Parathyroid adenoma (tissue), 2 donors: Measurements from ENCODE around the gene GABRR3.

Experiments
- H2AFZ ChIP-seq: fragments of 300-600 bp; sonication (generic); one replicate; pipeline ENCODE4 v1.7.0; 2017; ENCODE audit warnings: antibody characterized with exemption, mild to moderate bottlenecking
- H3K27ac ChIP-seq: fragments of 300-600 bp; sonication (generic); one replicate; pipeline ENCODE4 v1.7.0; 2017
- H3K27me3 ChIP-seq: fragments of 300-600 bp; sonication (generic); one replicate; pipeline ENCODE4 v1.7.0; 2017; ENCODE audit warnings: low read length; ENCODE audit not compliant: control insufficient read depth, insufficient read depth
- H3K36me3 ChIP-seq: fragments of 300-600 bp; sonication (generic); one replicate; pipeline ENCODE4 v1.7.0; 2017; ENCODE audit warnings: low read length; ENCODE audit not compliant: control insufficient read depth, insufficient read depth
- H3K4me1 ChIP-seq: fragments of 300-600 bp; sonication (generic); one replicate; pipeline ENCODE4 v1.7.0; 2017; ENCODE audit warnings: control low read depth
- H3K4me2 ChIP-seq: fragments of 300-600 bp; sonication (generic); one replicate; pipeline ENCODE4 v1.7.0; 2017; ENCODE audit warnings: low read length
- H3K4me3 ChIP-seq: fragments of 300-600 bp; sonication (generic); one replicate; pipeline ENCODE4 v1.7.0; 2017; ENCODE audit warnings: low read depth, low read length
- H3K79me2 ChIP-seq: fragments of 300-600 bp; sonication (generic); one replicate; pipeline ENCODE4 v1.7.0; 2017; ENCODE audit warnings: control low read depth
- H3K9ac ChIP-seq: fragments of 300-600 bp; sonication (generic); one replicate; pipeline ENCODE4 v1.7.0; 2017; ENCODE audit warnings: mild to moderate bottlenecking
- H3K9me3 ChIP-seq: fragments of 300-600 bp; sonication (generic); one replicate; pipeline ENCODE4 v1.7.0; 2017; ENCODE audit warnings: low read length; ENCODE audit not compliant: control insufficient read depth
- TF ChIP-seq, protein P1 (sequence below): fragments of 300-600 bp; sonication (generic); IDR thresholded peaks from one replicate; pipeline ENCODE4 v1.7.0; 2017; ENCODE audit warnings: antibody characterized with exemption, mild to moderate bottlenecking
- donor health status: primary hyperparathyroidism.

The GABRR3 gene

DNA sequence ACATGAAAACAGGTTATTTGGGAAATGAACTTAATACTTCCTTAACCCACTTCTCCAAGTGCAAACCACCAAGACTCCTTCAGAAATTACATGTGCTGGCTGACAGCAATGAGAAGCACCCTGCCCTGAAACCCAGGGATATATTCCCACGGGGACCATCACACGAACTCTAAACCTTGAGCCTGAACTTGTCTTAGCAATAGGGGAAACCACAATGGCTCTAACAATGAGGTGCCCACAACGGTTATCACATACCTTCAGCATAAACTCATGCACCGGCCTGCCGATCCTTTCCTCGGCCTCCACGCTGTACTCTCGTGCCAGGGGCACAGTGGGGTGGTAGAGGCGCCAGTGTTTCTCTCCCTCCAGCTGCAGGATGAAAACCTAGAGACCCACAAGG is 76.3 kb downstream of the GABRR3 start:
- no peak overlapping the region for H3K4me2 ChIP-seq
- no peaks in the 10 kb centered on the region for H3K4me1 ChIP-seq
- no peaks in the 10 kb centered on the region for H3K27me3 ChIP-seq
- H3K9me3 ChIP-seq = no peaks in the 10 kb centered on the region
- H2AFZ ChIP-seq = no peak overlapping the region
- no peaks in the 10 kb centered on the region for H3K36me3 ChIP-seq
- H3K27ac ChIP-seq = no peak overlapping the region
- H3K9ac ChIP-seq = no peak overlapping the region
- no peak overlapping the region for H3K4me3 ChIP-seq
- TF ChIP-seq, protein P1, sequence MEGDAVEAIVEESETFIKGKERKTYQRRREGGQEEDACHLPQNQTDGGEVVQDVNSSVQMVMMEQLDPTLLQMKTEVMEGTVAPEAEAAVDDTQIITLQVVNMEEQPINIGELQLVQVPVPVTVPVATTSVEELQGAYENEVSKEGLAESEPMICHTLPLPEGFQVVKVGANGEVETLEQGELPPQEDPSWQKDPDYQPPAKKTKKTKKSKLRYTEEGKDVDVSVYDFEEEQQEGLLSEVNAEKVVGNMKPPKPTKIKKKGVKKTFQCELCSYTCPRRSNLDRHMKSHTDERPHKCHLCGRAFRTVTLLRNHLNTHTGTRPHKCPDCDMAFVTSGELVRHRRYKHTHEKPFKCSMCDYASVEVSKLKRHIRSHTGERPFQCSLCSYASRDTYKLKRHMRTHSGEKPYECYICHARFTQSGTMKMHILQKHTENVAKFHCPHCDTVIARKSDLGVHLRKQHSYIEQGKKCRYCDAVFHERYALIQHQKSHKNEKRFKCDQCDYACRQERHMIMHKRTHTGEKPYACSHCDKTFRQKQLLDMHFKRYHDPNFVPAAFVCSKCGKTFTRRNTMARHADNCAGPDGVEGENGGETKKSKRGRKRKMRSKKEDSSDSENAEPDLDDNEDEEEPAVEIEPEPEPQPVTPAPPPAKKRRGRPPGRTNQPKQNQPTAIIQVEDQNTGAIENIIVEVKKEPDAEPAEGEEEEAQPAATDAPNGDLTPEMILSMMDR = no peak
- H3K79me2 ChIP-seq = no peaks in the 10 kb centered on the region

GRCh38 chr3:97958396-97958795 is 76.7 kb downstream of the GABRR3 start:
- H2AFZ ChIP-seq = no peak overlapping the region
- no peaks in the 10 kb centered on the region for H3K79me2 ChIP-seq
- H3K27ac ChIP-seq = no peak overlapping the region

DNA sequence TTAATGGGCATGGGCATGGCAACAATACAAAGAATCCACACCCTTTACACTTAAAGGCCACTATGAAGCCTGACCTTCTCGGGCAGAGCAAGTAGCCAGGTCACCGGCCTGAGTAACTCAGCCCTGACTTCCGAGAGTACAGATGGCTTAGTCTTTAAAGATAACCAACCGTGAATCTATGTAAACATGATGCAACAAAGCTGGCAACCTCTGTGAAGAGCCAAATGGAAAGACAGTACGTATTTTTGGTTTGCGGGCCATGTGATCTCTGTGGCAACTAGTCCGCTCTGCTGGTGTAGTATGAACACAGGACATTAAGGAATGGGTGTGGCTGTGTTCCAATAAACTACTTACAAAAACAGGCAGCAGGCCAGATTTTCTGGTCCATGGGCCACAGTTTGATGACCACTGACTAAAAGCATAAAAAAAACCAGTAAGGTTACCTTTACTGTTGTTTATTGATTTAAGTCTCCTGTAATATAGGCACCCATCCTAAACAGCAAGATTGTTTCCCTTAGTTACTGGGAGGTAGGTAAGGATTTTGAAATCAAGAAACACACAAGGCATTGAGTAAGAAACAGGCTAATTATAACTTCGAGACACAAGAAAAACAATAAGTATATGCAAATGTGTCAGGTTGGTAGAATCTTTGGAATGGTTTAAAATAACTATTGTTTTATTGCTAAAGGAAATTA is 77.4 kb downstream of the GABRR3 start:
- H3K36me3 ChIP-seq = no peaks in the 10 kb centered on the region
- H3K9me3 ChIP-seq = no peaks in the 10 kb centered on the region
- no peak overlapping the region for H3K4me3 ChIP-seq
- no peak overlapping the region for H3K9ac ChIP-seq
- H3K27ac ChIP-seq = no peak overlapping the region
- H2AFZ ChIP-seq = no peak overlapping the region
- H3K79me2 ChIP-seq = no peaks in the 10 kb centered on the region
- no peak overlapping the region for H3K4me2 ChIP-seq
- H3K27me3 ChIP-seq = no peaks in the 10 kb centered on the region
- TF ChIP-seq, protein P1 = no peak
- no peaks in the 10 kb centered on the region for H3K4me1 ChIP-seq

More at GRCh38 chr3:97958396-97958795, 76.7 kb downstream of the GABRR3 start:
- Histone ChIP-seq H3K27me3 (no peaks in the 10 kb centered on the region), H3K4me2 (no peak overlapping the region), H3K9me3 (no peaks in the 10 kb centered on the region), H3K36me3 (no peaks in the 10 kb centered on the region), H3K9ac (no peak overlapping the region), H3K4me1 (no peaks in the 10 kb centered on the region), H3K4me3 (no peak overlapping the region)
- TF ChIP-seq, protein P1 = no peak

- H2AFZ ChIP-seq = no peak overlapping the region
- H3K4me3 ChIP-seq = no peak overlapping the region
- H3K9me3 ChIP-seq = no peaks in the 10 kb centered on the region
- H3K27ac ChIP-seq = no peak overlapping the region
- no peak overlapping the region for H3K4me2 ChIP-seq
- no peaks in the 10 kb centered on the region for H3K36me3 ChIP-seq
- TF ChIP-seq, protein P1 = no peak
- H3K27me3 ChIP-seq = no peaks in the 10 kb centered on the region
- no peaks in the 10 kb centered on the region for H3K4me1 ChIP-seq
- no peaks in the 10 kb centered on the region for H3K79me2 ChIP-seq
- H3K9ac ChIP-seq = no peak overlapping the region
Observed at GRCh38 chr3:97956051-97956450, 79.1 kb downstream of the GABRR3 start.

GRCh38 chr3:97954228-97954827 is 80.8 kb downstream of the GABRR3 start:
- Histone ChIP-seq H3K9me3 (no peaks in the 10 kb centered on the region), H3K4me2 (no peak overlapping the region), H3K4me3 (no peak overlapping the region), H3K79me2 (no peaks in the 10 kb centered on the region), H3K9ac (no peak overlapping the region), H3K27ac (no peak overlapping the region), H3K27me3 (no peaks in the 10 kb centered on the region), H3K4me1 (no peaks in the 10 kb centered on the region), H3K36me3 (no peaks in the 10 kb centered on the region), H2AFZ (no peak overlapping the region)
- TF ChIP-seq, protein P1 = no peak
